Parathyroid adenoma (tissue), 2 donors: ENCODE measurements around the gene PTX4.

Source experiments
- H2AFZ ChIP-seq: fragments of 300-600 bp; sonication (generic); one replicate; pipeline ENCODE4 v1.7.0; 2017; ENCODE audit warnings: antibody characterized with exemption, mild to moderate bottlenecking
- H3K27ac ChIP-seq: fragments of 300-600 bp; sonication (generic); one replicate; pipeline ENCODE4 v1.7.0; 2017
- H3K27me3 ChIP-seq: fragments of 300-600 bp; sonication (generic); one replicate; pipeline ENCODE4 v1.7.0; 2017; ENCODE audit warnings: low read length; ENCODE audit not compliant: control insufficient read depth, insufficient read depth
- H3K36me3 ChIP-seq: fragments of 300-600 bp; sonication (generic); one replicate; pipeline ENCODE4 v1.7.0; 2017; ENCODE audit warnings: low read length; ENCODE audit not compliant: control insufficient read depth, insufficient read depth
- H3K4me1 ChIP-seq: fragments of 300-600 bp; sonication (generic); one replicate; pipeline ENCODE4 v1.7.0; 2017; ENCODE audit warnings: control low read depth
- H3K4me2 ChIP-seq: fragments of 300-600 bp; sonication (generic); one replicate; pipeline ENCODE4 v1.7.0; 2017; ENCODE audit warnings: low read length
- H3K4me3 ChIP-seq: fragments of 300-600 bp; sonication (generic); one replicate; pipeline ENCODE4 v1.7.0; 2017; ENCODE audit warnings: low read depth, low read length
- H3K79me2 ChIP-seq: fragments of 300-600 bp; sonication (generic); one replicate; pipeline ENCODE4 v1.7.0; 2017; ENCODE audit warnings: control low read depth
- H3K9ac ChIP-seq: fragments of 300-600 bp; sonication (generic); one replicate; pipeline ENCODE4 v1.7.0; 2017; ENCODE audit warnings: mild to moderate bottlenecking
- H3K9me3 ChIP-seq: fragments of 300-600 bp; sonication (generic); one replicate; pipeline ENCODE4 v1.7.0; 2017; ENCODE audit warnings: low read length; ENCODE audit not compliant: control insufficient read depth
- TF ChIP-seq, protein P1 (sequence below): fragments of 300-600 bp; sonication (generic); IDR thresholded peaks from one replicate; pipeline ENCODE4 v1.7.0; 2017; ENCODE audit warnings: antibody characterized with exemption, mild to moderate bottlenecking
- donor health status: primary hyperparathyroidism.

Gene PTX4

GRCh38 chr16:1453316-1453715, 35.4 kb downstream of the PTX4 start:
- no peak overlapping the region for H3K4me3 ChIP-seq
- H3K27ac ChIP-seq: no peak overlapping the region
- TF ChIP-seq, protein P1, sequence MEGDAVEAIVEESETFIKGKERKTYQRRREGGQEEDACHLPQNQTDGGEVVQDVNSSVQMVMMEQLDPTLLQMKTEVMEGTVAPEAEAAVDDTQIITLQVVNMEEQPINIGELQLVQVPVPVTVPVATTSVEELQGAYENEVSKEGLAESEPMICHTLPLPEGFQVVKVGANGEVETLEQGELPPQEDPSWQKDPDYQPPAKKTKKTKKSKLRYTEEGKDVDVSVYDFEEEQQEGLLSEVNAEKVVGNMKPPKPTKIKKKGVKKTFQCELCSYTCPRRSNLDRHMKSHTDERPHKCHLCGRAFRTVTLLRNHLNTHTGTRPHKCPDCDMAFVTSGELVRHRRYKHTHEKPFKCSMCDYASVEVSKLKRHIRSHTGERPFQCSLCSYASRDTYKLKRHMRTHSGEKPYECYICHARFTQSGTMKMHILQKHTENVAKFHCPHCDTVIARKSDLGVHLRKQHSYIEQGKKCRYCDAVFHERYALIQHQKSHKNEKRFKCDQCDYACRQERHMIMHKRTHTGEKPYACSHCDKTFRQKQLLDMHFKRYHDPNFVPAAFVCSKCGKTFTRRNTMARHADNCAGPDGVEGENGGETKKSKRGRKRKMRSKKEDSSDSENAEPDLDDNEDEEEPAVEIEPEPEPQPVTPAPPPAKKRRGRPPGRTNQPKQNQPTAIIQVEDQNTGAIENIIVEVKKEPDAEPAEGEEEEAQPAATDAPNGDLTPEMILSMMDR: no peak
- no peak overlapping the region for H2AFZ ChIP-seq
- H3K79me2 ChIP-seq: no peaks in the 10 kb centered on the region
- H3K27me3 ChIP-seq: no peaks in the 10 kb centered on the region
- no peaks in the 10 kb centered on the region for H3K36me3 ChIP-seq
- no peaks in the 10 kb centered on the region for H3K9me3 ChIP-seq
- no peaks in the 10 kb centered on the region for H3K4me1 ChIP-seq
- H3K4me2 ChIP-seq: no peak overlapping the region
- no peak overlapping the region for H3K9ac ChIP-seq

GRCh38 chr16:1452530-1452929, 36.2 kb downstream of the PTX4 start:
- Histone ChIP-seq H3K9ac (no peak overlapping the region), H3K79me2 (no peaks in the 10 kb centered on the region), H3K4me3 (no peak overlapping the region), H3K9me3 (no peaks in the 10 kb centered on the region), H3K4me2 (no peak overlapping the region), H3K27me3 (no peaks in the 10 kb centered on the region), H2AFZ (no peak overlapping the region), H3K36me3 (no peaks in the 10 kb centered on the region), H3K27ac (no peak overlapping the region), H3K4me1 (no peaks in the 10 kb centered on the region)
- TF ChIP-seq, protein P1: no peak

DNA sequence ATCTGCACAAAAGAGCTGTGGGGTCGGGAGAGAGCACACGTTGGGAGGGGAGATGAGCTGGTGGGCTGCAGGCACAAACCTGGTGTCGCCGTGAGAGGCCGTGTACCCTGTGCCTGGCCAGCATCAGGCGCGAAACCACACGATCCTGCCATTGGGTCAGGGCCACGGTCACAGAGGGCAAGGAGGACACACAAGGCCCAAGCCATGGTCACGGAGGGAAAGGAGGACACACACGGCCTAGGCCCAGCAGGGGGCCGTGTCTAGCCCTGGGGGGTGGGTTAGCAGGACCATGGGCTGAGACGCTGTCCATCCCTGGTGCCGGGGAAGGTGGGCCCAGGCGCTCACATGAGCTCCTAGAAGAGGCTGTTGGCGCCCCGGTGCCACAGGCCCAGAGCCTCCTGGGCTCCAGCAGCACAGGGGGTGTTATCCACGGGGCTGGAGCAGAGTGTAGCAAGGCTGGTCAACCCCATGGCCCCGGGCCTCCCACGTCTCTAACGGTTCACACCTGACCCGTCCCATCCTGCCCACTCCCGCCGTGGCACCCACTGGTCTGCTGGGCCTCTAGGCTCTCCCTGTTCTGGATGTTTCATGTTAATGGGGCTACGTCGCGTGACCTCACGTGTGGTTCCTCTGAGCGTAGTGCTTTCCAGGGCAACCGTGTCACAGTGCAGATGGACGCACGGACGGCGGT, 36.9 kb downstream of the PTX4 start:
- TF ChIP-seq, protein P1: no peak
- H3K36me3 ChIP-seq: no peaks in the 10 kb centered on the region
- no peak overlapping the region for H3K4me3 ChIP-seq
- no peak overlapping the region for H3K4me2 ChIP-seq
- no peaks in the 10 kb centered on the region for H3K79me2 ChIP-seq
- H3K4me1 ChIP-seq: no peaks in the 10 kb centered on the region
- no peak overlapping the region for H2AFZ ChIP-seq
- no peaks in the 10 kb centered on the region for H3K27me3 ChIP-seq
- H3K27ac ChIP-seq: no peak overlapping the region
- no peaks in the 10 kb centered on the region for H3K9me3 ChIP-seq
- no peak overlapping the region for H3K9ac ChIP-seq

DNA sequence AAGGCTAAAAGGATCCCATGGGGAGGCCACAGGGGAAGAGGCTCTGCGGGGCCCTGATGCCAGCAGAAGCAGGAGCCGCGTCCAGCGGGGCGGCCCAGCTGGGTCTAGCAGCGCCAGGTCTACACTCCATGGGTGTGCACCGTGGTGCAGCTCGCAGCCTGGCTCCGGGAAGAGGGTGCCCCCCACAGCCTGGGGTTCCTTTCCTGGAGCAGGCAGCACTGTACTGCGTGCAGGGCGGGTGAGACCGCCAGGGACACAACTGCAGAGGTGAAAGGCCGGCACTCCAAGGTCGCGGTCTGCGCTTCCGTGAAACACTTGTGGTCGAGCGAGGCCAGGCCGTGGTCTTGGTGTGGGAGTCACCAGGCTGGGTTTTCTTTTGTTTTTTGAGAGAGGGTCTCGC, 37.9 kb downstream of the PTX4 start:
- H3K4me2 ChIP-seq: no peak overlapping the region

More for the DNA sequence above, 37.9 kb downstream of the PTX4 start:
- H3K9me3 ChIP-seq: no peaks in the 10 kb centered on the region
- H2AFZ ChIP-seq: no peak overlapping the region
- no peaks in the 10 kb centered on the region for H3K79me2 ChIP-seq
- TF ChIP-seq, protein P1: no peak
- H3K27me3 ChIP-seq: no peaks in the 10 kb centered on the region
- H3K36me3 ChIP-seq: no peaks in the 10 kb centered on the region
- no peak overlapping the region for H3K9ac ChIP-seq
- H3K4me1 ChIP-seq: no peaks in the 10 kb centered on the region
- H3K27ac ChIP-seq: no peak overlapping the region
- no peak overlapping the region for H3K4me3 ChIP-seq
